Measurements from ENCODE around the gene JMJD8. TPM values are rescaled to one million over a fixed set of nuclear protein-coding genes. Genes with fewer than 3 reads are reported as not detected.
A peak's percentile ranks its signal among the peaks of the same experiment; 100 is the strongest.

The JMJD8 gene
- total and polyA plus RNA-seq, 5 donors: 49.7 to 55.7 (median 53.7) TPM

- H3K4me1 ChIP-seq (ENCODE audit: control insufficient read depth, insufficient read depth, low read length): peaks cover 12% of the 10 kb centered on the region
- 68% methylated on average over 10 of the region's 10 CpGs for WGBS
- ATAC-seq (no peak), DNase-seq (peak in 1 of 3 donors; percentile 78)
- intact Hi-C loops (cut with DNase I): no loop called here
- H3K4me3 ChIP-seq (ENCODE audit: low read length): no peak overlapping the region
- no peaks in the 10 kb centered on the region for H3K9me3 ChIP-seq (ENCODE audit: control insufficient read depth, low read length)
- no peak overlapping the region for H3K27ac ChIP-seq (ENCODE audit: low read length)
- H3K27me3 ChIP-seq (ENCODE audit: control insufficient read depth, insufficient read depth): no peaks in the 10 kb centered on the region
These were observed 1.8 kb upstream of the JMJD8 start for GRCh38 chr16:685967-686366.

GRCh38 chr16:684961-685696 is 995 bp upstream of the JMJD8 start:
- intact Hi-C loops (cut with DNase I): no loop called here
- no peak for ATAC-seq
- Histone ChIP-seq H3K27me3 (ENCODE audit: control insufficient read depth, insufficient read depth) (no peaks in the 10 kb centered on the region), H3K4me3 (ENCODE audit: low read length) (no peak overlapping the region), H3K9me3 (ENCODE audit: control insufficient read depth, low read length) (no peaks in the 10 kb centered on the region), H3K27ac (ENCODE audit: low read length) (no peak overlapping the region), H3K4me1 (ENCODE audit: control insufficient read depth, insufficient read depth, low read length) (peaks cover 12% of the 10 kb centered on the region)
- WGBS: 94% methylated on average over 61 of the region's 61 CpGs
- peak in 2 of 3 donors; percentile 78 to 80 for DNase-seq

- WGBS: 15% methylated on average over 57 of the region's 57 CpGs
- Histone ChIP-seq H3K9me3 (ENCODE audit: control insufficient read depth, low read length) (no peaks in the 10 kb centered on the region), H3K27ac (ENCODE audit: low read length) (no peak overlapping the region), H3K4me1 (ENCODE audit: control insufficient read depth, insufficient read depth, low read length) (peaks cover 7% of the 10 kb centered on the region), H3K27me3 (ENCODE audit: control insufficient read depth, insufficient read depth) (no peaks in the 10 kb centered on the region), H3K4me3 (ENCODE audit: low read length) (peak overlapping the region; percentile 52)
- intact Hi-C loops (cut with DNase I): no loop called here
- ATAC-seq: no peak
- peak in 1 of 3 donors; percentile 73 for DNase-seq
These were observed 601 bp downstream of the JMJD8 start for GRCh38 chr16:683396-684070.

GRCh38 chr16:682493-683395 is 1.4 kb downstream of the JMJD8 start:
- ATAC-seq (no peak), DNase-seq (peak in 1 of 3 donors; percentile 61)
- Histone ChIP-seq H3K27ac (ENCODE audit: low read length) (no peak overlapping the region), H3K27me3 (ENCODE audit: control insufficient read depth, insufficient read depth) (no peaks in the 10 kb centered on the region), H3K4me3 (ENCODE audit: low read length) (no peak overlapping the region), H3K9me3 (ENCODE audit: control insufficient read depth, low read length) (no peaks in the 10 kb centered on the region), H3K4me1 (ENCODE audit: control insufficient read depth, insufficient read depth, low read length) (peaks cover 7% of the 10 kb centered on the region)
- intact Hi-C loops (cut with DNase I): no loop called here
- 84% methylated on average over 36 of the region's 36 CpGs for WGBS

GRCh38 chr16:681746-682427 is 2.2 kb downstream of the JMJD8 start:
- Histone ChIP-seq H3K27ac (ENCODE audit: low read length) (no peak overlapping the region), H3K27me3 (ENCODE audit: control insufficient read depth, insufficient read depth) (no peaks in the 10 kb centered on the region), H3K9me3 (ENCODE audit: control insufficient read depth, low read length) (no peaks in the 10 kb centered on the region), H3K4me1 (ENCODE audit: control insufficient read depth, insufficient read depth, low read length) (peaks cover 7% of the 10 kb centered on the region), H3K4me3 (ENCODE audit: low read length) (no peak overlapping the region)
- peak in 2 of 3 donors; percentile 78 to 80 for DNase-seq
- ATAC-seq: no peak
- WGBS: 73% methylated on average over 28 of the region's 28 CpGs
- intact Hi-C loops (cut with DNase I): no loop called here

- H3K9me3 ChIP-seq (ENCODE audit: control insufficient read depth, low read length): no peaks in the 10 kb centered on the region
- DNase-seq: peak; percentile 67 to 84 (median 83)
- WGBS: 45% methylated on average over 44 of the region's 44 CpGs
- H3K27ac ChIP-seq (ENCODE audit: low read length): no peak overlapping the region
- no peaks in the 10 kb centered on the region for H3K27me3 ChIP-seq (ENCODE audit: control insufficient read depth, insufficient read depth)
- no peak for ATAC-seq
- peak overlapping the region; percentile 77 for H3K4me3 ChIP-seq (ENCODE audit: low read length)
- peaks cover 7% of the 10 kb centered on the region for H3K4me1 ChIP-seq (ENCODE audit: control insufficient read depth, insufficient read depth, low read length)
- intact Hi-C loops (cut with DNase I): no loop called here
These were observed 3.0 kb downstream of the JMJD8 start for GRCh38 chr16:680967-681745.

GRCh38 chr16:680625-680945 is 3.5 kb downstream of the JMJD8 start:
- intact Hi-C loops (cut with DNase I): no loop called here
- ATAC-seq (no peak), DNase-seq (no peak)
- H3K27ac ChIP-seq (ENCODE audit: low read length): peak overlapping the region; percentile 96
- WGBS: under 1% methylated on average over 38 of the region's 38 CpGs
- no peaks in the 10 kb centered on the region for H3K9me3 ChIP-seq (ENCODE audit: control insufficient read depth, low read length)
- H3K4me3 ChIP-seq (ENCODE audit: low read length): peak overlapping the region; percentile 77
- H3K4me1 ChIP-seq (ENCODE audit: control insufficient read depth, insufficient read depth, low read length): peaks cover 7% of the 10 kb centered on the region
- H3K27me3 ChIP-seq (ENCODE audit: control insufficient read depth, insufficient read depth): no peaks in the 10 kb centered on the region

GRCh38 chr16:679814-680624 is 4.1 kb downstream of the JMJD8 start, which contains the start of gene STUB1:
STUB1 (plus strand) TSS chr16:680410; CDS start chr16:680526, 116 bp downstream.
- peak; percentile 69 to 71 for ATAC-seq

GRCh38 chr16:678858-679813 is 5.0 kb downstream of the JMJD8 start:
- intact Hi-C loops (cut with DNase I): no loop called here
- no peaks in the 10 kb centered on the region for H3K27me3 ChIP-seq (ENCODE audit: control insufficient read depth, insufficient read depth)
- H3K4me3 ChIP-seq (ENCODE audit: low read length): peak overlapping the region; percentile 49
- peak overlapping the region; percentile 76 for H3K27ac ChIP-seq (ENCODE audit: low read length)
- WGBS: 23% methylated on average over 52 of the region's 52 CpGs
- DNase-seq (peak; percentile 82 to 94 (median 90)), ATAC-seq (peak; percentile 31 to 45)
- peaks cover 7% of the 10 kb centered on the region for H3K4me1 ChIP-seq (ENCODE audit: control insufficient read depth, insufficient read depth, low read length)
- no peaks in the 10 kb centered on the region for H3K9me3 ChIP-seq (ENCODE audit: control insufficient read depth, low read length)

More at GRCh38 chr16:679814-680624, 4.1 kb downstream of the JMJD8 start, which contains the start of gene STUB1:
- H3K4me3 ChIP-seq (ENCODE audit: low read length): peak within 1 kb of the TSS; percentile 77
- peak; percentile 89 to 96 (median 95) for DNase-seq
- H3K27me3 ChIP-seq (ENCODE audit: control insufficient read depth, insufficient read depth): no peaks in the 10 kb centered on the region
- H3K27ac ChIP-seq (ENCODE audit: low read length): peak within 1 kb of the TSS; percentile 96
- no peaks in the 10 kb centered on the region for H3K9me3 ChIP-seq (ENCODE audit: control insufficient read depth, low read length)
- peaks cover 7% of the 10 kb centered on the region for H3K4me1 ChIP-seq (ENCODE audit: control insufficient read depth, insufficient read depth, low read length)
- intact Hi-C loops (cut with DNase I): no loop called here
- under 1% methylated on average over 91 of the region's 91 CpGs for WGBS
